GDM1 (cell line): ENCODE data around the gene SLC31A1.

Experiments
- DNase-seq: peaks from one replicate; lab custom pipeline; 2025; lab: John Stamatoyannopoulos, UW

The SLC31A1 gene

GRCh38 chr9:113221003-113221799, at the start of gene SLC31A1, which contains the start of gene FKBP15:
Gene SLC31A1, plus strand, starts transcription at chr9:113221544. Its CDS starts 34,605 bp downstream, at chr9:113256149.
Gene FKBP15, minus strand, starts transcription at chr9:113221277. Its CDS starts 34 bp downstream, at chr9:113221243.
- peak; percentile 96 for DNase-seq

- DNase-seq: no peak
These were observed 48.0 kb upstream of the SLC31A1 start for GRCh38 chr9:113173341-113173740.

GRCh38 chr9:113176803-113177202, 44.5 kb upstream of the SLC31A1 start:
- DNase-seq: no peak

GRCh38 chr9:113177251-113177650, 44.1 kb upstream of the SLC31A1 start:
- DNase-seq: no peak

- no peak for DNase-seq
These were observed 43.3 kb upstream of the SLC31A1 start for GRCh38 chr9:113178087-113178486.

- no peak for DNase-seq
These were observed 41.5 kb upstream of the SLC31A1 start for GRCh38 chr9:113179839-113180238.

- no peak for DNase-seq
These were observed 40.2 kb upstream of the SLC31A1 start for GRCh38 chr9:113181165-113181564.

- DNase-seq: no peak
These were observed 37.3 kb upstream of the SLC31A1 start for GRCh38 chr9:113183956-113184488.

- DNase-seq: no peak
These were observed 36.8 kb upstream of the SLC31A1 start for GRCh38 chr9:113184539-113184938.

- DNase-seq: no peak
These were observed 36.1 kb upstream of the SLC31A1 start for GRCh38 chr9:113185271-113185670.

GRCh38 chr9:113186137-113186755, 35.1 kb upstream of the SLC31A1 start:
- no peak for DNase-seq

GRCh38 chr9:113187929-113188595, 33.3 kb upstream of the SLC31A1 start:
- peak; percentile 2 for DNase-seq

GRCh38 chr9:113192455-113192854, 28.9 kb upstream of the SLC31A1 start:
- DNase-seq: no peak

GRCh38 chr9:113199683-113200329, 21.5 kb upstream of the SLC31A1 start:
- DNase-seq: no peak

- DNase-seq: no peak
These were observed 15.9 kb upstream of the SLC31A1 start for GRCh38 chr9:113205432-113205831.

GRCh38 chr9:113205861-113206260, 15.5 kb upstream of the SLC31A1 start:
- no peak for DNase-seq

GRCh38 chr9:113210815-113211214, 10.5 kb upstream of the SLC31A1 start:
- no peak for DNase-seq

GRCh38 chr9:113215132-113215531, 6.2 kb upstream of the SLC31A1 start:
- DNase-seq: no peak

- DNase-seq: no peak
These were observed 4.9 kb upstream of the SLC31A1 start for GRCh38 chr9:113216406-113216805.

- DNase-seq: no peak
These were observed 2.0 kb upstream of the SLC31A1 start for GRCh38 chr9:113219186-113219936.

- DNase-seq: no peak
These were observed 1.4 kb upstream of the SLC31A1 start for GRCh38 chr9:113219969-113220368.
